Colonic mucosa (tissue), 4 donors: ENCODE measurements around the gene GALNT14. TPM values are rescaled to one million over a fixed set of nuclear protein-coding genes. Genes with fewer than 3 reads are reported as not detected.
A peak's percentile ranks its signal among the peaks of the same experiment; 100 is the strongest.

Source experiments
- DNase-seq: peaks from one replicate; pipeline ENCODE4 v3.0.0-alpha.2; 2020
- H3K27ac ChIP-seq: fragments of 200-600 bp; one replicate; pipeline ENCODE4 v1.8.0; 2021
- H3K27me3 ChIP-seq: fragments of 200-600 bp; one replicate; pipeline ENCODE4 v1.8.0; 2021
- H3K36me3 ChIP-seq: fragments of 200-600 bp; one replicate; pipeline ENCODE4 v1.8.0; 2021
- H3K4me1 ChIP-seq: fragments of 200-600 bp; one replicate; pipeline ENCODE4 v1.8.0; 2021; ENCODE audit warnings: mild to moderate bottlenecking
- H3K4me3 ChIP-seq: fragments of 200-600 bp; one replicate; pipeline ENCODE4 v1.8.0; 2021
- H3K9ac ChIP-seq, 2 donors: one replicate each; pipeline ENCODE4 v1.7.0; 2013; ENCODE audit warnings: control low read depth in 2 of 2, low read depth in 2 of 2, low read length in 2 of 2
- H3K9me3 ChIP-seq: fragments of 200-600 bp; one replicate; pipeline ENCODE4 v1.8.0; 2021
- intact Hi-C: fragments of 100-400 bp; cut with DNase I; formaldehyde crosslinking; loops from one replicate; pipeline ENCODE4 v1.14.1; 2022
- total RNA-seq, 2 donors: library from RNA; stranded (reverse); fragmentation: NEBNext Ultra II Directional in 1 of 2; extraction: Animal tissue kit (Norgen Biotek cat#: 25700) in 1 of 2; gene quantifications; one replicate each; pipeline ENCODE4 v1.2.1, GENCODE V29; 2021
- TF ChIP-seq, protein P1 (sequence below): fragments of 200-600 bp; IDR thresholded peaks from one replicate; pipeline ENCODE4 v1.8.0; 2022; ENCODE audit warnings: antibody characterized with exemption, mild to moderate bottlenecking
- donor health status: healthy.
- donor health status: DM: no; HTN: no; CAD: no.
- donor health status: DM: no; HTN: no; CAD: no.

The GALNT14 gene
- total RNA-seq, 2 donors from 2014 or later, result 0.15 to 0.45 TPM

GRCh38 chr2:30959653-30960052 is 178.6 kb downstream of the GALNT14 start:
- Histone ChIP-seq H3K4me1 (no peaks in the 10 kb centered on the region), H3K36me3 (no peaks in the 10 kb centered on the region), H3K27ac (no peak overlapping the region), H3K9ac (no peak overlapping the region), H3K9me3 (no peaks in the 10 kb centered on the region), H3K4me3 (no peak overlapping the region), H3K27me3 (no peaks in the 10 kb centered on the region)
- DNase-seq, result no peak
- intact Hi-C loops, result no loop called here
- TF ChIP-seq, protein P1, sequence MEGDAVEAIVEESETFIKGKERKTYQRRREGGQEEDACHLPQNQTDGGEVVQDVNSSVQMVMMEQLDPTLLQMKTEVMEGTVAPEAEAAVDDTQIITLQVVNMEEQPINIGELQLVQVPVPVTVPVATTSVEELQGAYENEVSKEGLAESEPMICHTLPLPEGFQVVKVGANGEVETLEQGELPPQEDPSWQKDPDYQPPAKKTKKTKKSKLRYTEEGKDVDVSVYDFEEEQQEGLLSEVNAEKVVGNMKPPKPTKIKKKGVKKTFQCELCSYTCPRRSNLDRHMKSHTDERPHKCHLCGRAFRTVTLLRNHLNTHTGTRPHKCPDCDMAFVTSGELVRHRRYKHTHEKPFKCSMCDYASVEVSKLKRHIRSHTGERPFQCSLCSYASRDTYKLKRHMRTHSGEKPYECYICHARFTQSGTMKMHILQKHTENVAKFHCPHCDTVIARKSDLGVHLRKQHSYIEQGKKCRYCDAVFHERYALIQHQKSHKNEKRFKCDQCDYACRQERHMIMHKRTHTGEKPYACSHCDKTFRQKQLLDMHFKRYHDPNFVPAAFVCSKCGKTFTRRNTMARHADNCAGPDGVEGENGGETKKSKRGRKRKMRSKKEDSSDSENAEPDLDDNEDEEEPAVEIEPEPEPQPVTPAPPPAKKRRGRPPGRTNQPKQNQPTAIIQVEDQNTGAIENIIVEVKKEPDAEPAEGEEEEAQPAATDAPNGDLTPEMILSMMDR, result no peak

DNA sequence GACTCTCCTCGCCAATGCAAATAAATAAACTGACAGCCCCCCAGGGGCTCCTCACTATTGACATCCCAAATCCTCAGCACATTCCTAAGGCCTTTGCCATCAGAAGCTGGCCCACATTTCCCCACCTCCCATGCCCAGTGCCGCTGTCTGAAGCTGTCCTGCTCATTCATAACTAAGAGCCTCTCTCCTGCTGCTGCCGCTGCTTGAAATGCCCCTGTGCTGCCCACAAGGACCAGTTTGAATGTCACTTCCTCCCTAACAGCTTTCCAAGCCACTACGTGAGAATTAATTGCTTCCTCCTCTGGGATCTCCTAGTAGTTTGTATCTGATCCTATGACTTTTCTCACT is 179.3 kb downstream of the GALNT14 start:
- no peaks in the 10 kb centered on the region for H3K4me1 ChIP-seq
- no peak for DNase-seq
- intact Hi-C loops, result no loop called here
- no peak overlapping the region for H3K27ac ChIP-seq
- H3K9me3 ChIP-seq, result no peaks in the 10 kb centered on the region
- no peaks in the 10 kb centered on the region for H3K36me3 ChIP-seq
- TF ChIP-seq, protein P1, result no peak
- no peak overlapping the region for H3K9ac ChIP-seq
- H3K27me3 ChIP-seq, result no peaks in the 10 kb centered on the region
- no peak overlapping the region for H3K4me3 ChIP-seq

- TF ChIP-seq, protein P1, result no peak
- H3K4me1 ChIP-seq, result no peaks in the 10 kb centered on the region
- no peaks in the 10 kb centered on the region for H3K9me3 ChIP-seq
- H3K9ac ChIP-seq, result no peak overlapping the region
- intact Hi-C loops, result no loop called here
- no peak overlapping the region for H3K27ac ChIP-seq
- no peaks in the 10 kb centered on the region for H3K36me3 ChIP-seq
- no peak for DNase-seq
- H3K4me3 ChIP-seq, result no peak overlapping the region
- no peaks in the 10 kb centered on the region for H3K27me3 ChIP-seq
Observed at GRCh38 chr2:30958193-30958917, 179.9 kb downstream of the GALNT14 start.

DNA sequence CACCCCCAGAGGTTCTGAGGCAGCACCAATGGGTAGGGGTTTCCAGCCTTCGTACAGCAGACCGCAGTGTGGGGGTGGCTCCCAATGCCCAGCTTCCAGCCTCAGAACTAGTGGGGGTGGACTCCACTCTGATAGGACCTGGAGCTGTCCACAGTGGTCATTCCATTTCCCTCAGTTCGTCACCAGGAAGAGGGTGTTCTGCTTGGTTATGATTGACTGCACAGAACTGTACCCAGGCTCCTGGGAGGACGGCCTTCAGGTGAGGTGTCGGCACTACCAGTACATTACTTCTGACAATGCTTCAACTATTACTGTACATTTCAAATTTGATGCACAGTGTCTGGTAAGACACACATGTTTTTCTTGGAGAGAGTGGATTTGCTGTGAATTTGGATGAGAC is 180.6 kb downstream of the GALNT14 start:
- no peak for DNase-seq
- H3K9me3 ChIP-seq, result no peaks in the 10 kb centered on the region
- H3K27me3 ChIP-seq, result no peaks in the 10 kb centered on the region
- H3K9ac ChIP-seq, result no peak overlapping the region
- no peaks in the 10 kb centered on the region for H3K4me1 ChIP-seq
- H3K4me3 ChIP-seq, result no peak overlapping the region
- no peak overlapping the region for H3K27ac ChIP-seq
- H3K36me3 ChIP-seq, result no peaks in the 10 kb centered on the region
- intact Hi-C loops, result no loop called here
- TF ChIP-seq, protein P1, result no peak

- Histone ChIP-seq H3K9me3 (no peaks in the 10 kb centered on the region), H3K9ac (no peak overlapping the region), H3K4me3 (no peak overlapping the region), H3K27ac (no peak overlapping the region), H3K4me1 (no peaks in the 10 kb centered on the region), H3K27me3 (no peaks in the 10 kb centered on the region), H3K36me3 (no peaks in the 10 kb centered on the region)
- peak; percentile 22 for DNase-seq
- intact Hi-C loops, result no loop called here
- TF ChIP-seq, protein P1, result no peak
Observed at GRCh38 chr2:30956995-30957394, 181.2 kb downstream of the GALNT14 start.
